GM12873 (cell line): ENCODE measurements around the gene STK38.

Experiments used
- CTCF ChIP-seq: IDR thresholded peaks from 2 replicates; pipeline ENCODE4 v1.5.1; 2012; ENCODE audit warnings: low read depth, mild to moderate bottlenecking, moderate library complexity, low read length, control low read depth; ENCODE audit not compliant: insufficient read depth; ENCODE audit errors: missing control alignments

Gene STK38

DNA sequence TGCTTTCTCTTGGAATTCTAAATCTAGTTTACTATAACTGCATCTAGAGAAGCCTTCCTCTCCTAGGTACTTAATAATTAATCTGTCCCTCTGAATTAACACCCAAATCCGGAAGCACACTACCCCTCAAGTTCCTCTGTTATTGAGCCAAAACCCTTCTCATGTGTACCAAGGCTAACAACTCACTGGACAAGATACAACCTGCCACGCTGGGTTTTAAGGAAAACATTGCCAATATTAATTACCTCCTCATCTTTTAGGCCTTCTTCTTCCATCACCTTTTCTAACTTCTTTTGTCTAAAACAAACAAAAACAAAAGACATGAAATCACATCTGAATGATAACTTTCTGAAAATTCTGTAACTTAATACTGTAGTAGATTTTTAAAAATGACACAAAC lies 21.9 kb downstream of the STK38 start:
- no peak for TF ChIP-seq CTCF

- TF ChIP-seq CTCF, result no peak
Observed at GRCh38 chr6:36524871-36525270, 22.4 kb downstream of the STK38 start.

GRCh38 chr6:36523936-36524499 lies 23.3 kb downstream of the STK38 start:
- TF ChIP-seq CTCF, result no peak

DNA sequence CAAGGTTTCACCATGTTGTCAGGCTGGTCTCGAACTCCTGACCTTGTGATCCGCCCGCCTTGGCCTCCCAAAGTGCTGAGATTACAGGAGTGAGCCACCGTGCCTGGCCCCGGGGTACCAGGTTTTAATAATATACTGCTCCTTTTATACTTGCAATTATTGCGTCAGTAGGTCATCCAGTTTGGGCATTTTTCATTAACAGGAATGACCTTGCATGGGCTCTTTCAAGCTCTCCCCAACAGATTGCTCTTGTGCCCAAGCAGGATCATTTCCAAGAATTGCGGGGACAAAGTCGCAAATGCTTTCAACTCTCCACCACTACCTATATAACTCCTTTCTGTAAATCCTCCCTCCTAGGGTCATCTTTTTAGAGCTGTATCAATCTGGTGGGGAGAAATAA lies 23.8 kb downstream of the STK38 start:
- no peak for TF ChIP-seq CTCF

DNA sequence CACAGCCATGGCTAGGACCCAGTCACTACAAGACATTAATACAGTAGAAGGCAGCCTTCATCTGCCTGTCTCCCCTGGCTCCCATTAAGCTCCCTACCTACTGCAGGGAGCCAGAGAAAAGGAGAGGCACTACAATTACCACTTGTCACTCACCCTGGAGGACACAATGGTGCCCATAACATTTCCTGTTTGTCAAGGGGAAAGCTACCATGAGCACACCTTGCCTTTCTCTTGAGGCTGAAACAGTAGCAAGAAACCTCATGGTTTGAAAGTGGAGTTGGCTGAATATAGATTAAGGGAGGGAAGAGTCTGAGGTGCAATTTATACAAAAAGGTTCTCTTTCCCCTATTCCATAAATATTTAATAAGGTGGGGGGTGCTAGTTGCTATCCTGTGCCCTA lies 27.9 kb downstream of the STK38 start:
- TF ChIP-seq CTCF, result no peak

GRCh38 chr6:36517408-36517807 lies 29.9 kb downstream of the STK38 start:
- TF ChIP-seq CTCF, result no peak

DNA sequence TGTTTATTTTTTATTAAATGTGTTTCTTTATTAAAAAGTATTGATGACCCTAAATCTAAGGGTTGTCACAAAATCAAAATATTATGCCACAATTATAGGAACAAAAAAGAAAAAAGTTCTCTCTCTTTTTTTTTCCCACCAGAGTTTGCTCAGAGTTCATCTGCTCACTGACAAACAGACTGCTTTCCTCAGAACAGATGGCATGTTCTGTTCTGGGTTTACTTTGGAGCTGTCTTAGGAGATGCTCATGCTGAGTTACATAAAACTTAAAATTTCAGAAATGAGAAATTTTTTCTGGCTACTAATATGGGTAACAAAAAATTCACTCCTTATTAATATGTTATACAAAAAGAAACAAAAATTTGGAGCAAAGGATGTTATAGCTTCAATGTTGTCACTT lies 30.3 kb downstream of the STK38 start:
- no peak for TF ChIP-seq CTCF
